ENCODE measurements around the gene ARHGAP15. TPM values are rescaled to one million over a fixed set of nuclear protein-coding genes. Genes with fewer than 3 reads are reported as not detected.

Gene ARHGAP15
- total RNA-seq, 1 donor from 2014 or later = not detected

DNA sequence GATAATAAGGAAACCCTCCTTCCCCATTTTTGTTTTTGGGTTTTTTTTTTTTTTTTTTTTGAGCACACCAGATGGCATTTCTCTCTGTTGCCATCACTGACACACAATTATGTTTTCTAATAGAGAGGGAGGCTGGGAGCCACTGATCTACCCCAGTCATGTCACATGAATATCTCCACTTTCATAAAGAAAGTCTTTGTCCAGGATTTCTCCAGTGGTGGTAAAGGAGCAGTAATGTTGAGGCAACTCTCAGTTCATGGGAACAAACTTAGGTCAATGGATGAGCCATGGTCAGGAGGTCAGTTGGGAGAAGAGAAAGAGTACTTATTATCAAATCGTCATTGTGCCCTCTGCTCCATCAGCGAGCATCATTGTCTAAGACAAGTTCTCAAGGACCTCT lies 603.7 kb downstream of the ARHGAP15 start:
- no peak for TF ChIP-seq EZH2 (IDR thresholded peaks at IDR 0.05; ENCODE audit: insufficient read depth, low read length)
- TF ChIP-seq, protein P1, sequence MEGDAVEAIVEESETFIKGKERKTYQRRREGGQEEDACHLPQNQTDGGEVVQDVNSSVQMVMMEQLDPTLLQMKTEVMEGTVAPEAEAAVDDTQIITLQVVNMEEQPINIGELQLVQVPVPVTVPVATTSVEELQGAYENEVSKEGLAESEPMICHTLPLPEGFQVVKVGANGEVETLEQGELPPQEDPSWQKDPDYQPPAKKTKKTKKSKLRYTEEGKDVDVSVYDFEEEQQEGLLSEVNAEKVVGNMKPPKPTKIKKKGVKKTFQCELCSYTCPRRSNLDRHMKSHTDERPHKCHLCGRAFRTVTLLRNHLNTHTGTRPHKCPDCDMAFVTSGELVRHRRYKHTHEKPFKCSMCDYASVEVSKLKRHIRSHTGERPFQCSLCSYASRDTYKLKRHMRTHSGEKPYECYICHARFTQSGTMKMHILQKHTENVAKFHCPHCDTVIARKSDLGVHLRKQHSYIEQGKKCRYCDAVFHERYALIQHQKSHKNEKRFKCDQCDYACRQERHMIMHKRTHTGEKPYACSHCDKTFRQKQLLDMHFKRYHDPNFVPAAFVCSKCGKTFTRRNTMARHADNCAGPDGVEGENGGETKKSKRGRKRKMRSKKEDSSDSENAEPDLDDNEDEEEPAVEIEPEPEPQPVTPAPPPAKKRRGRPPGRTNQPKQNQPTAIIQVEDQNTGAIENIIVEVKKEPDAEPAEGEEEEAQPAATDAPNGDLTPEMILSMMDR (IDR thresholded peaks at IDR 0.05; ENCODE audit: insufficient read depth, low read depth, low read length) = no peak
- FAIRE-seq (no peak), DNase-seq (ENCODE audit: low read depth) (no peak)
- Histone ChIP-seq H3K27ac (ENCODE audit: low read depth, low read length) (no peak overlapping the region), H3K4me3 (ENCODE audit: insufficient read depth, low read depth, low read length) (no peak overlapping the region), H3K36me3 (ENCODE audit: insufficient read depth, low read length) (no peaks in the 10 kb centered on the region), H4K20me1 (ENCODE audit: insufficient read depth, low read length) (no peaks in the 10 kb centered on the region), H3K4me2 (ENCODE audit: low read length) (no peak overlapping the region), H3K9me3 (ENCODE audit: insufficient read depth, low read depth, low read length) (no peaks in the 10 kb centered on the region), H3K27me3 (ENCODE audit: insufficient read depth, low read length) (no peaks in the 10 kb centered on the region), H3K4me1 (ENCODE audit: insufficient read depth, low read length) (no peaks in the 10 kb centered on the region), H2AFZ (ENCODE audit: low read depth, low read length) (no peak overlapping the region), H3K79me2 (ENCODE audit: insufficient read depth, low read length) (no peaks in the 10 kb centered on the region), H3K9ac (ENCODE audit: low read length) (no peak overlapping the region)
- Mint-ChIP-seq H3K36me3 (ENCODE audit: low read depth, unreplicated experiment) (no peaks in the 10 kb centered on the region), H3K27ac (ENCODE audit: unreplicated experiment) (no peak overlapping the region), H3K4me1 (ENCODE audit: low read depth, unreplicated experiment) (peaks cover 7% of the 10 kb centered on the region), H3K9me3 (ENCODE audit: unreplicated experiment) (no peaks in the 10 kb centered on the region), H3K27me3 (ENCODE audit: low read depth, unreplicated experiment) (no peaks in the 10 kb centered on the region), H3K4me3 (ENCODE audit: unreplicated experiment) (no peak overlapping the region)

DNA sequence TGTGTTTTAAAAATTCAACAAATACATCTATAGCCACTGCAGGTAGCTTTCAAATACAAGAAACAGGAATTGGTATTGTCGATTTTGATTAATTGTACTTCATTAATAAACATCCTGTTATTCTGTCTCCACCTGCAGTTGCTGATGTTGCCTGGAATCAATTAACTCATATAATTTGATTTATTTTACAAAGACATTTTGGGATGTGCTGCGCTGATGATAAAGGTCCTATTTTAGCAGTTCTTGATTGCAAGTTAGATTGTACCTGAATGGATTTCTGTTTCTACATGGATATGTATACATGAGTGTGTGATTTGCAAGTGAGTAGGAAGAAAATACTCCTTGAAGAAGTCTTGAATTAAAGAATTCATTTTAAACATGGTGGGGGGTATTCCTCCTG lies 605.3 kb downstream of the ARHGAP15 start:
- Histone ChIP-seq H3K79me2 (ENCODE audit: insufficient read depth, low read length) (no peaks in the 10 kb centered on the region), H3K36me3 (ENCODE audit: insufficient read depth, low read length) (no peaks in the 10 kb centered on the region)
- peaks cover 7% of the 10 kb centered on the region for H3K4me1 Mint-ChIP-seq (ENCODE audit: low read depth, unreplicated experiment)

DNA sequence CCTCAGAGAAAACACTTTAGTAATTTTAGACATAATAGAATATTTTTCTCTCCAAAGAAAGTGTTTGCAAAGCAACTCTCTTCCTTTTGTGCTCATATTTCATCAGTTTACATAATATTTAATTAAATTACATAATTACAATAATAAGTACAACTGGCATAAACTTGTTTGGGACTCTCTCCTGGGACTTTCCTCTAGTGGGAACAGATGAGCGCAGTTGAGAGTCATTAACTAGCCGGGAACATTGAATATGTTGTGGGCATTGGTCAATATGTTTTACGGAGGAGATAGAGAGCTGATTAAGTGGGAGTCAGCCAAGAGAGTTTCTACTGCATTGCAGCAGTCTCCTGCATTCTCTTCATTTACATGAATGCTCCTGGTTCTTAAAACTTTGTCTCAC lies 607.7 kb downstream of the ARHGAP15 start:
- no peak overlapping the region for H3K4me3 Mint-ChIP-seq (ENCODE audit: unreplicated experiment)
- Histone ChIP-seq H3K36me3 (ENCODE audit: insufficient read depth, low read length) (no peaks in the 10 kb centered on the region), H3K27ac (ENCODE audit: low read depth, low read length) (no peak overlapping the region), H3K79me2 (ENCODE audit: insufficient read depth, low read length) (no peaks in the 10 kb centered on the region), H3K27me3 (ENCODE audit: insufficient read depth, low read length) (no peaks in the 10 kb centered on the region), H3K4me1 (ENCODE audit: insufficient read depth, low read length) (no peaks in the 10 kb centered on the region), H4K20me1 (ENCODE audit: insufficient read depth, low read length) (no peaks in the 10 kb centered on the region), H3K9ac (ENCODE audit: low read length) (no peak overlapping the region), H2AFZ (ENCODE audit: low read depth, low read length) (no peak overlapping the region), H3K4me3 (ENCODE audit: insufficient read depth, low read depth, low read length) (no peak overlapping the region), H3K9me3 (ENCODE audit: insufficient read depth, low read depth, low read length) (no peaks in the 10 kb centered on the region), H3K4me2 (ENCODE audit: low read length) (no peak overlapping the region)
- no peak for TF ChIP-seq EZH2 (IDR thresholded peaks at IDR 0.05; ENCODE audit: insufficient read depth, low read length)
- TF ChIP-seq, protein P1 (IDR thresholded peaks at IDR 0.05; ENCODE audit: insufficient read depth, low read depth, low read length) = no peak
- H3K36me3 Mint-ChIP-seq (ENCODE audit: low read depth, unreplicated experiment) = no peaks in the 10 kb centered on the region
- no peaks in the 10 kb centered on the region for H3K4me1 Mint-ChIP-seq (ENCODE audit: low read depth, unreplicated experiment)
- no peak for DNase-seq (ENCODE audit: low read depth)
- H3K27me3 Mint-ChIP-seq (ENCODE audit: low read depth, unreplicated experiment) = no peaks in the 10 kb centered on the region
- H3K9me3 Mint-ChIP-seq (ENCODE audit: unreplicated experiment) = no peaks in the 10 kb centered on the region
- no peak overlapping the region for H3K27ac Mint-ChIP-seq (ENCODE audit: unreplicated experiment)
- FAIRE-seq = no peak

More for the DNA sequence above, 605.3 kb downstream of the ARHGAP15 start:
- Mint-ChIP-seq H3K27me3 (ENCODE audit: low read depth, unreplicated experiment) (no peaks in the 10 kb centered on the region), H3K9me3 (ENCODE audit: unreplicated experiment) (no peaks in the 10 kb centered on the region), H3K27ac (ENCODE audit: unreplicated experiment) (no peak overlapping the region), H3K36me3 (ENCODE audit: low read depth, unreplicated experiment) (no peaks in the 10 kb centered on the region), H3K4me3 (ENCODE audit: unreplicated experiment) (no peak overlapping the region)
- H3K4me3 ChIP-seq (ENCODE audit: insufficient read depth, low read depth, low read length) = no peak overlapping the region
- H4K20me1 ChIP-seq (ENCODE audit: insufficient read depth, low read length) = no peaks in the 10 kb centered on the region
- no peaks in the 10 kb centered on the region for H3K4me1 ChIP-seq (ENCODE audit: insufficient read depth, low read length)
- FAIRE-seq = no peak
- no peak overlapping the region for H3K4me2 ChIP-seq (ENCODE audit: low read length)
- no peaks in the 10 kb centered on the region for H3K27me3 ChIP-seq (ENCODE audit: insufficient read depth, low read length)
- no peaks in the 10 kb centered on the region for H3K9me3 ChIP-seq (ENCODE audit: insufficient read depth, low read depth, low read length)
- no peak overlapping the region for H2AFZ ChIP-seq (ENCODE audit: low read depth, low read length)
- DNase-seq (ENCODE audit: low read depth) = no peak
- TF ChIP-seq, protein P1 (IDR thresholded peaks at IDR 0.05; ENCODE audit: insufficient read depth, low read depth, low read length) = no peak
- TF ChIP-seq EZH2 (IDR thresholded peaks at IDR 0.05; ENCODE audit: insufficient read depth, low read length) = no peak
- H3K27ac ChIP-seq (ENCODE audit: low read depth, low read length) = no peak overlapping the region
- no peak overlapping the region for H3K9ac ChIP-seq (ENCODE audit: low read length)
